Bronchial epithelial cell (primary cell): ENCODE results near the gene CALHM5. TPM values are rescaled to one million over a fixed set of nuclear protein-coding genes. Genes with fewer than 3 reads are reported as not detected.

ENCODE experiments used
- DNase-seq: peaks from one replicate; pipeline ENCODE4 v3.0.0-alpha.2; 2010; ENCODE audit warnings: low read depth
- FAIRE-seq: peaks from 2 replicates; lab custom pipeline; 2011; peaks lifted over from hg19 to GRCh38; lab: Jason Lieb, UNC
- H3K27me3 ChIP-seq: 2 replicates; pipeline ENCODE4 v1.5.1; 2011; ENCODE audit warnings: low read length; ENCODE audit not compliant: control insufficient read depth, insufficient read depth
- H3K36me3 ChIP-seq: 2 replicates; pipeline ENCODE4 v1.5.1; 2011; ENCODE audit warnings: low read length; ENCODE audit not compliant: control insufficient read depth, insufficient read depth
- H3K4me3 ChIP-seq: 2 replicates; pipeline ENCODE4 v1.5.1; 2011; ENCODE audit warnings: mild to moderate bottlenecking, low read depth, low read length, control low read depth
- CTCF ChIP-seq: IDR thresholded peaks from 2 replicates; pipeline ENCODE4 v1.5.1; 2011; ENCODE audit warnings: mild to moderate bottlenecking, moderate library complexity, low read length, control low read depth, inconsistent platforms; ENCODE audit not compliant: insufficient read depth, severe bottlenecking
- total RNA-seq: library from RNA; depleted of rRNA; stranded (reverse); fragments of >200 nt; gene quantifications from 2 replicates; pipeline ENCODE4 v1.2.1, GENCODE V29; 2014

The CALHM5 gene
- total RNA-seq, 1 donor from 2014 or later: under 0.01 TPM

DNA sequence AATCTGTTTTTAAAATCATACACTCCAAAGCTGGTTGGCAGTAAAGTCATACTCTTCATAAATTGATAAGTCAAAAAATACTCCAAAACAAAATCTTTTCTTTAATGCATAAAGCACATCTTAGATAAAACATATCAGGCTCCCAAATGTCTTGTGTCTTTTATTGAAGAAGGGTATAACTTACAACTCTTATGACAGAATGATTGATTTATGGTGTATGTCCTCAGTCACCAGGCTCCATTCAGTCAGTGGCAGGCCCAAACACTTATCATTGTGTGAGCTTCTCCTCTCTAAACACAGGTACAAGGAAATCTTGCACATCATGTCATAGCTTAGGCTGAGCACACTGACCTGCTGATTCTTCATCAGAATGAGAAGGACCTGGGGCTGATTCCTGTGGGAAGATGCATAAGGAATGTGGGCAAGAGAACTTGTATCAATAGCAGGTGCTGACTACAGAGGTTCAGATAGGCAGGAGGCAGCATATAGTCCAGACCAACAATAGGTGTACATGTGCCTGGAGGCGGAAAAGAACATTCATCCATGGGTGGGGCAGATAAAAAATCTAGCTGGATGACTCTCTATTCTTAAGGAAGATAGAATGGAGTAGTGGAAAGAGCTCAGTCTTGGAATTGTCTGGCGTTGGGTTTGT lies 1.9 kb downstream of the CALHM5 start:
- no peak for FAIRE-seq
- Histone ChIP-seq H3K4me3 (no peak overlapping the region), H3K27me3 (no peaks in the 10 kb centered on the region), H3K36me3 (no peaks in the 10 kb centered on the region)
- TF ChIP-seq CTCF: no peak
- DNase-seq: peak; percentile 81

DNA sequence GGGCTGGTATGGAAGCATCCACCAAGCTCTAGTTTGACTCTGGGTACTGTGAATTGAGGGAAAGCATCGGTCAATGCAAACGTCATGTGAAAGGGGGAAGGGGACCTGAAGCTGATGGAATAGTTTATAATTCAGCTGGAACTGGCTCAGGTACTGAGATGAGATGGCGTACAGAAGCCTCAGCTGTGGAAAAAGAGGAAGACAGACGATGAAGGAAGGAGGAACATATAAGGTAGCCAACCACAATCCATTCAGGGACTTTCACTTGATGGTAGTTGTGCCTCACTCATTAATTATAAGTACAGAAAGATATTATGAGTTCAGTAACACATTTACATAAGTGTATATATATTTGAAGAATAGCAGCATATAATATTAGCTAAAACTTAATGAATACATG lies 2.7 kb downstream of the CALHM5 start:
- FAIRE-seq (no peak), DNase-seq (no peak)
- no peaks in the 10 kb centered on the region for H3K36me3 ChIP-seq
- no peak for TF ChIP-seq CTCF
- no peaks in the 10 kb centered on the region for H3K27me3 ChIP-seq
- no peak overlapping the region for H3K4me3 ChIP-seq

GRCh38 chr6:116515141-116515540 lies 3.7 kb downstream of the CALHM5 start:
- no peak for DNase-seq
- Histone ChIP-seq H3K4me3 (no peak overlapping the region), H3K36me3 (no peaks in the 10 kb centered on the region), H3K27me3 (no peaks in the 10 kb centered on the region)
- no peak for FAIRE-seq
- TF ChIP-seq CTCF: no peak

GRCh38 chr6:116518621-116519368 lies 7.4 kb downstream of the CALHM5 start:
- no peak for TF ChIP-seq CTCF
- no peak overlapping the region for H3K4me3 ChIP-seq
- H3K27me3 ChIP-seq: no peaks in the 10 kb centered on the region
- no peaks in the 10 kb centered on the region for H3K36me3 ChIP-seq
- DNase-seq (no peak), FAIRE-seq (no peak)

GRCh38 chr6:116522896-116523295 lies 11.5 kb downstream of the CALHM5 start:
- H3K4me3 ChIP-seq: no peak overlapping the region
- TF ChIP-seq CTCF: no peak
- FAIRE-seq (no peak), DNase-seq (no peak)
- no peaks in the 10 kb centered on the region for H3K36me3 ChIP-seq
- no peaks in the 10 kb centered on the region for H3K27me3 ChIP-seq
